Measurements from ENCODE around the gene ABHD5.

Gene ABHD5

DNA sequence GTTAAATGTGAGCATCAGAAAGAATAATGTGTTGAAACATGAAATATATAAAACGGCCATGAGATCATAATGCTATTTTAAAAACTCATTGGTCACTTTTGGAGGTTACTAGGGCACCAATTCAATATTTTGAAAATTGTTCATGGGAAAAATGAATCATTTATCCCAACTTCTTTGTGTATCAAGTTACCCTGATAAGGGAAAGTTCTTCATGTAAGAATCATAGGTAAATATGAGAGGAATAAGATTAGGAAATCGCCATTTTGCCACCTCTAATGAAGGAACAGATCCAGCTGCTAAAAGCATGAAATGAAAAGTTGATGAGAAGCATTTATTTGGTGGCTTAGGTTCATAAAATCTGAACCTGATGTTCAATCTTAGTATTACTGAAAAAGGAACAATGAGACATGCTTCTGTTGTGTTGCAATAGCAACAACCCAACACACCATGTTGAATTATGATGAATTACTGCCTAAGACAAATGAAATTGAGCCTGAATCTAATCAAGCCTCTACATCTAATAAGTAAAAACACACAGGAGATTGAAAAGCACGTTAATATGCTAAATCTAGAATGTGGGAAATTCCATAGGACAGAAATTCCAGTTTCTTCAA, 32.5 kb downstream of the ABHD5 start:
- DNase-seq (ENCODE audit: low spot score) = no peak
- H3K27ac ChIP-seq = peak overlapping the region; percentile 39 to 48
- TF ChIP-seq, protein P1, sequence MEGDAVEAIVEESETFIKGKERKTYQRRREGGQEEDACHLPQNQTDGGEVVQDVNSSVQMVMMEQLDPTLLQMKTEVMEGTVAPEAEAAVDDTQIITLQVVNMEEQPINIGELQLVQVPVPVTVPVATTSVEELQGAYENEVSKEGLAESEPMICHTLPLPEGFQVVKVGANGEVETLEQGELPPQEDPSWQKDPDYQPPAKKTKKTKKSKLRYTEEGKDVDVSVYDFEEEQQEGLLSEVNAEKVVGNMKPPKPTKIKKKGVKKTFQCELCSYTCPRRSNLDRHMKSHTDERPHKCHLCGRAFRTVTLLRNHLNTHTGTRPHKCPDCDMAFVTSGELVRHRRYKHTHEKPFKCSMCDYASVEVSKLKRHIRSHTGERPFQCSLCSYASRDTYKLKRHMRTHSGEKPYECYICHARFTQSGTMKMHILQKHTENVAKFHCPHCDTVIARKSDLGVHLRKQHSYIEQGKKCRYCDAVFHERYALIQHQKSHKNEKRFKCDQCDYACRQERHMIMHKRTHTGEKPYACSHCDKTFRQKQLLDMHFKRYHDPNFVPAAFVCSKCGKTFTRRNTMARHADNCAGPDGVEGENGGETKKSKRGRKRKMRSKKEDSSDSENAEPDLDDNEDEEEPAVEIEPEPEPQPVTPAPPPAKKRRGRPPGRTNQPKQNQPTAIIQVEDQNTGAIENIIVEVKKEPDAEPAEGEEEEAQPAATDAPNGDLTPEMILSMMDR (IDR thresholded peaks at IDR 0.05) = no peak
- no peak overlapping the region for H3K4me3 ChIP-seq

DNA sequence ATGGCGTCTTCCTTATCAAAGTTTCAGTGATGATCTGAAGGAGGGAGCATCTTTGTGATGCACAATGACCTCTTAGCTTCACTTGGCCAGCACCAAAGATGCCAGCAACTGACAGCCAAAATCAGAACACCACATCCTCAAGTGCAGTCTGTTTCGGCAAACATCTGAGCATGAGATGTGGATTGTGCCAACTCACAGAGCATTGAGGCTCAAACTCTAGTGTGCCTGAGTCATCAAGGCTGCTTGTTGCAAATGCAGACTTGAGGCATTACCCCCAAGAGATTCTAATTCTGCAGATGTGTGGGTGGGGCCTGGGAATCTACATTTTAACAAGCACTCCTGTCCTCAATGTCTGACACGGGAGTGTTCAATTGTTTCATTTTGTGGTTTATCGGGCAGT, 35.8 kb downstream of the ABHD5 start:
- Histone ChIP-seq H3K27ac (no peak overlapping the region), H3K4me3 (no peak overlapping the region)
- TF ChIP-seq, protein P1 (IDR thresholded peaks at IDR 0.05) = no peak
- no peak for DNase-seq (ENCODE audit: low spot score)

DNA sequence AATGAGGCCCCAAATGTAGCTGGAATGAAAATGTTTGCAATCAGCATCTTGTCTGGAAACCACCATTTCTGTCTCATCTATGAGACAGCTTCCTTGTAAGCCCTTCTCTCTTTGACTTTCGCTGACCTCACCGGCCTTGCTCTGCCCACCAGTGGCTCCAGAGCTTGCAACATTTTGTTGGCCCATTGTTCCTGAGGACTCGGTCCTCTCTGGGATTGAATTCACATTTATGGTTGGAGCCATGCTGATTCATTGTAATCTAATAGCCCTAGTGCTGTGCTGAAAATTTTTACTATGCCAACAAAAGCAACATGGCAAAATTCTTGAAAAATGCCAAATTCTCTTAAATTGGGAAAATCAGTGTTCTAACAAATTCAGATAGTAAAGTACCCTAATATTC, 37.2 kb downstream of the ABHD5 start:
- Histone ChIP-seq H3K27ac (no peak overlapping the region), H3K4me3 (no peak overlapping the region)
- TF ChIP-seq, protein P1 (IDR thresholded peaks at IDR 0.05) = no peak
- DNase-seq (ENCODE audit: low spot score) = no peak

DNA sequence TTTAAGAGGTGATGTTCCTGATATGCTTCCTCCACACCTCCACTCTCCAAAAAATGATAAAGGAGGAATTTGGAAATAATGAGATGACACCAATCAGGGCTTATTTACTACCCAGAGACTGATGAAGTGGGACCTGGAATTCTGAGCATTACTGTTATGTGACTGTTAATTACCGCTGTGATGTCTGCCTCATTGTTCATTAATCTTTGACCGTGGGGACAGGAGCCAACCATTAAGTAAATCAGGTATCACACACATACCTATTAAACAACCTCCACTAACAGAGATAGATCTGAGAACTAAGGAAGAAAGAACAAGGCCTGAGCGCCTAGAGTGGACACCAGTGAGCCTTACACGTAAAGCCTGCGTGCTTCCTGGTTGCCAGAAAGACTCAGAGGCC, 37.7 kb downstream of the ABHD5 start:
- H3K4me3 ChIP-seq = no peak overlapping the region
- no peak for DNase-seq (ENCODE audit: low spot score)
- TF ChIP-seq, protein P1 (IDR thresholded peaks at IDR 0.05) = no peak
- no peak overlapping the region for H3K27ac ChIP-seq

DNA sequence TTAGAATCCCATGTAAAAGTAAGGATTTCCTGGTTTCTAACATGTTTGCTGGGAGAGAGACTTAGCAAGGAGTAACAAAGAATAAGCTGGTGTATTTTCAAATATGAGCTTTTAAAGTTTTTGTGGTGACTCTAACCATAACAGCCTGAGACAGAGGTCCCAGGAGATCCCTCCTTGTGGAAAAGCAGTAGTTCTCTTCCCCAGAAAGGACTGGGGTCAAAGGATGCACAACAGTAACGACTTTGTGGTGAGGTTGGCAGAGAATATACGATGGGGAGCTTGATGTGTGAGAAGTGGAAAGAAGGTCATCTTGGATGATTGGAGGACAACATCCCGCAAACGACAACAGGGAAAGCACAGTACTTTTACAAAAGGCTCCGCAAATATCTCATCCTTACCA, 38.2 kb downstream of the ABHD5 start:
- no peak overlapping the region for H3K27ac ChIP-seq
- DNase-seq (ENCODE audit: low spot score) = no peak
- TF ChIP-seq, protein P1 (IDR thresholded peaks at IDR 0.05) = no peak
- no peak overlapping the region for H3K4me3 ChIP-seq

DNA sequence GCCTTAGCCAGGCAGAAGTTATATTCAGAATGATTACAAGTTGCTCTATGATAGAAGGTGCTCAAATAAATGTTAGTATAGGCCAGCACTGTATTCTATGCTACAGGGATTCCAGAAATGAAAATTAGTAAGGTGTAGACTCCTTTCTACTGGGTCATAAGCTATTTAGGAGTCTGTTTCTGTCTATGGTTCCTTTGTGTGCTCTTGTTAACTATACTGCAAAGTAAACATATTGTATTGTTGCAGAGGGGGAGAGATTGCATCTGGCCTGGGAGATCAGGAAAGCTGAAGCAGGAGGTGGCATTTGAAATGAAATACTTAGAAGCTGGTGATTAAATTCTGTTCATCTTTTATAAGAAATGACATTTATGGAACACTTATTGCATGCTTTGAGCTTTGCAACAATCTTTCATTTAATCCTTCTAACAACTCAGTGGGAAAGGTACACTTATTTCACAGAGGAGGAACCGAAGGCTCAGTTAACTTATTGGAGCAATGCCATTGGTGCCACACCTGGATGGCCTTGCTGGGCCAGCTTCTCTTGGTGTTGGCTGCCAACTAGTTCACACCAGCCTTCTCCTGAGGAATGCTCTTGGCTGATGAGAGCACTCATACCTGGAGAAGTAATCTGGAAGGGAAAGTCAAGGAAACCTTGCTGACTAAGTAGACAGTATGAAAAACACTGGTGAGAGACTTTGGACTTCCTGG, 39.1 kb downstream of the ABHD5 start:
- H3K4me3 ChIP-seq = no peak overlapping the region
- DNase-seq (ENCODE audit: low spot score) = no peak
- TF ChIP-seq, protein P1 (IDR thresholded peaks at IDR 0.05) = no peak
- no peak overlapping the region for H3K27ac ChIP-seq

Data from coronary artery (tissue), 2 donors.